Upper lobe of left lung (tissue), 4 donors: Measurements from ENCODE around the gene ILRUN.

Source experiments
- POLR2A ChIP-seq, 4 donors: fragments of 450-650 bp; IDR thresholded peaks; one replicate each; pipeline ENCODE4 v1.5.1; 2016 to 2017; ENCODE audit warnings: antibody characterized with exemption in 4 of 4, mild to moderate bottlenecking in 2 of 4
- POLR2AphosphoS5 ChIP-seq, 2 donors: sonication (generic); formaldehyde crosslinking; IDR thresholded peaks; one replicate each; pipeline ENCODE4 v1.5.1; 2017; ENCODE audit warnings: antibody characterized with exemption in 2 of 2

DNA sequence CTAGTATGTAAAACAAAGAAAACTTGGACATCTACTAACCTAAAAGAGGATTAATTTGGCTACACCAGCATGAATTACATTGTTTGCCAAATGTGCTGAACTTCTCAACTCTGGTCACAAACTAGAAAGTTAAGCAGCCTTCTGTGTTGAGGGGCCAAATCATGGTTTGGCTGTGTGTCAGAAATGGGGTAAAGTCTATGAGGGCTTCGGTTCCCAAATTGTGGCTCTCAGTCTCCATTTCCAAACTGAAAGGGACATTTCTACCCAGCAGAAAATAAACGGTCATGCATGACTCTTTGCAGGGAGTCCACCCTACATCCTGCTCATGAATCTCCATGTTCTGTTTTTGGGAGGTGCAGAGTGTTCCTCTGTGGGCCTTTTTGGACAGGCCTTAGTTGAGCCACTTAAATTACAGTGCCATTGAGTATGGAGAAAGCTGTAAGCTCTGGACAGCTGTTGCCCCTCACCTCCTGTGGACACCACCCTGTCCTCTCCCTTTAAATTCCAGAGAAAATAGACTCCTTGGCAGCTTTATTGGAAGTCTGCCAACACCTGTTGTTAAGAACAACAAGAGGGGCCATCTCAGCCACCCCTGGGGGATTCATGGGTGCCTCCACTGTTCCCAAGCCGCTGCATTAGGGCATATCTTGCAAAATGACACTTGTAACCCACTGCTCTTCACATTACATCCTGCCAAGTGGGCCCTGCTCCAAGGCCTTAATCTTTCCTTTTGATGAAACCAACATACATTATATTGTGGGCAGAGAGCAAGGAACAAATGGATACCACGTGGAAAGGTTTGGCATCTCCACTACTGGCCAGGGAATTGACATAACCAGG, 33.3 kb upstream of the ILRUN start:
- TF ChIP-seq POLR2A (IDR thresholded peaks at IDR 0.05) (no peak), POLR2AphosphoS5 (IDR thresholded peaks at IDR 0.05) (no peak)
